GM23338 (cell line): Measurements from ENCODE around the gene CPNE1. TPM values are rescaled to one million over a fixed set of nuclear protein-coding genes. Genes with fewer than 3 reads are reported as not detected.

Experiments
- ATAC-seq: fragments of 200-7000 bp; cut with Tn5 transposase; 3 replicates; pipeline ENCODE4 v1.9.1; 2020
- DNase-seq: peaks from one replicate; pipeline ENCODE4 v3.0.0-alpha.2; 2015; ENCODE audit warnings: low spot score
- H2AFZ ChIP-seq: fragments of 200-600 bp; sonication (generic); 2 replicates; pipeline ENCODE4 v1.8.0; 2016; ENCODE audit warnings: antibody characterized with exemption, mild to moderate bottlenecking, moderate library complexity
- H3F3A ChIP-seq: fragments of 200-600 bp; sonication (generic); replicated peaks from 2 replicates; pipeline ENCODE4 v1.8.0; 2017; ENCODE audit warnings: antibody characterized with exemption, mixed run types, low read depth
- H3K27ac ChIP-seq: fragments of 200-600 bp; sonication (generic); 2 replicates; pipeline ENCODE4 v1.6.1; 2016; ENCODE audit warnings: low read depth
- H3K27me3 ChIP-seq: fragments of 200-600 bp; sonication (generic); 2 replicates; pipeline ENCODE4 v1.8.0; 2016; ENCODE audit warnings: mild to moderate bottlenecking, mixed run types, moderate library complexity; ENCODE audit not compliant: insufficient read depth
- H3K36me3 ChIP-seq: fragments of 200-600 bp; sonication (generic); 2 replicates; pipeline ENCODE4 v1.8.0; 2016; ENCODE audit warnings: mild to moderate bottlenecking; ENCODE audit not compliant: insufficient read depth
- H3K4me1 ChIP-seq: fragments of 200-600 bp; sonication (generic); 2 replicates; pipeline ENCODE4 v1.8.0; 2016; ENCODE audit warnings: mild to moderate bottlenecking, moderate library complexity; ENCODE audit not compliant: insufficient read depth
- H3K4me2 ChIP-seq: fragments of 200-600 bp; sonication (generic); 2 replicates; pipeline ENCODE4 v1.7.1; 2017; ENCODE audit warnings: mixed run types
- H3K4me3 ChIP-seq: fragments of 200-600 bp; sonication (generic); 2 replicates; pipeline ENCODE4 v1.6.1; 2016; ENCODE audit warnings: mixed run types
- H3K79me2 ChIP-seq: fragments of 200-600 bp; sonication (generic); replicated peaks from 2 replicates; pipeline ENCODE4 v1.8.0; 2017; ENCODE audit warnings: mild to moderate bottlenecking; ENCODE audit not compliant: insufficient read depth
- H3K9me2 ChIP-seq: fragments of 200-600 bp; sonication (generic); 2 replicates; pipeline ENCODE4 v1.8.0; 2017; ENCODE audit not compliant: insufficient read depth
- H4K20me1 ChIP-seq: fragments of 200-600 bp; sonication (generic); replicated peaks from 2 replicates; pipeline ENCODE4 v1.8.0; 2017; ENCODE audit warnings: mild to moderate bottlenecking; ENCODE audit not compliant: insufficient read depth
- H3K27ac Mint-ChIP-seq: 2 replicates; pipeline ENCODE4 v1.8.0; 2020; ENCODE audit warnings: inconsistent platforms, mild to moderate bottlenecking, moderate library complexity, mixed read lengths
- H3K27me3 Mint-ChIP-seq: 3 replicates; pipeline ENCODE4 v1.8.0; 2022; ENCODE audit warnings: low read depth, mild to moderate bottlenecking, moderate library complexity, mixed read lengths, inconsistent platforms; ENCODE audit not compliant: insufficient read depth, poor library complexity
- H3K36me3 Mint-ChIP-seq: 3 replicates; pipeline ENCODE4 v1.8.0; 2021; ENCODE audit warnings: low read depth, mild to moderate bottlenecking, inconsistent platforms, moderate library complexity, mixed read lengths
- H3K4me1 Mint-ChIP-seq: 3 replicates; pipeline ENCODE4 v1.8.0; 2020; ENCODE audit warnings: mild to moderate bottlenecking, inconsistent platforms, mixed read lengths
- H3K4me3 Mint-ChIP-seq: 3 replicates; pipeline ENCODE4 v1.8.0; 2021; ENCODE audit warnings: moderate library complexity, mild to moderate bottlenecking, inconsistent platforms, mixed read lengths
- H3K9me3 Mint-ChIP-seq: 3 replicates; pipeline ENCODE4 v1.8.0; 2020; ENCODE audit warnings: moderate library complexity, mild to moderate bottlenecking, inconsistent platforms, mixed read lengths
- CREB1 ChIP-seq: fragments of 250-450 bp; sonication (Bioruptor Pico); IDR thresholded peaks from 2 replicates; pipeline ENCODE4 v1.5.0; 2020; ENCODE audit warnings: low read depth, mild to moderate bottlenecking, moderate library complexity
- CTCF ChIP-seq, 2 experiments: fragments of 200-600 bp in 1 of 2; sonication (generic) in 1 of 2; conservative IDR thresholded peaks; 2 replicates each; pipeline versions ENCODE4 v1.5.1 to v1.6.1; 2016 to 2017; ENCODE audit warnings: antibody characterized with exemption in 2 of 2, low read depth in 2 of 2, mild to moderate bottlenecking in 2 of 2, moderate library complexity in 1 of 2
- EZH2 ChIP-seq: fragments of 200-600 bp; sonication (generic); IDR thresholded peaks from one replicate; pipeline ENCODE4 v1.8.0; 2017; ENCODE audit warnings: antibody characterized with exemption, mild to moderate bottlenecking, low read depth; ENCODE audit not compliant: unreplicated experiment
- EZH2phosphoT487 ChIP-seq: fragments of 200-600 bp; sonication (generic); IDR thresholded peaks from one replicate; pipeline ENCODE4 v1.8.1; 2018; ENCODE audit warnings: antibody characterized with exemption; ENCODE audit not compliant: unreplicated experiment
- JUNB ChIP-seq: IDR thresholded peaks from one replicate; pipeline ENCODE4 v1.6.1; 2016; ENCODE audit warnings: antibody characterized with exemption; ENCODE audit not compliant: unreplicated experiment
- NANOG ChIP-seq: IDR thresholded peaks from 2 replicates; pipeline ENCODE4 v1.6.1; 2016; ENCODE audit warnings: antibody characterized with exemption, borderline replicate concordance
- POLR2AphosphoS5 ChIP-seq: IDR thresholded peaks from 2 replicates; pipeline ENCODE4 v1.6.1; 2016; ENCODE audit warnings: antibody characterized with exemption, low read depth
- STAT1 ChIP-seq: IDR thresholded peaks from one replicate; pipeline ENCODE4 v1.6.1; 2016; ENCODE audit warnings: antibody characterized with exemption; ENCODE audit not compliant: unreplicated experiment
- ZNF114 ChIP-seq: fragments of 250-450 bp; sonication (Bioruptor Pico); IDR thresholded peaks from 2 replicates; pipeline ENCODE4 v1.5.0; 2020; ENCODE audit warnings: mild to moderate bottlenecking, moderate library complexity
- ZNF331 ChIP-seq: fragments of 250-450 bp; sonication (Bioruptor Pico); IDR thresholded peaks from 2 replicates; pipeline ENCODE4 v1.5.0; 2020; ENCODE audit warnings: low read depth, mild to moderate bottlenecking, moderate library complexity
- ZNF462 ChIP-seq: fragments of 250-450 bp; sonication (Bioruptor Pico); IDR thresholded peaks from 2 replicates; pipeline ENCODE4 v1.5.0; 2020; ENCODE audit warnings: mild to moderate bottlenecking, moderate library complexity
- polyA plus RNA-seq: library from polyadenylated mRNA; unstranded; fragments of >200 nt; fragmentation: Nextera tagmentation; extraction: Ambion mirVana; gene quantifications from 2 replicates; pipeline ENCODE4 v1.2.1, GENCODE V29; 2016
- total RNA-seq: library from RNA; depleted of rRNA; stranded (reverse); fragments of >200 nt; shearing (Covaris generic); gene quantifications from 2 replicates; pipeline ENCODE4 v1.2.3, GENCODE V29; 2014
- TF ChIP-seq, protein P1 (sequence below): IDR thresholded peaks from 2 replicates; pipeline ENCODE4 v1.6.1; 2016; ENCODE audit warnings: antibody characterized with exemption
- TF ChIP-seq, protein P2 (sequence below): IDR thresholded peaks from one replicate; pipeline ENCODE4 v1.6.1; 2018; ENCODE audit warnings: antibody characterized with exemption; ENCODE audit not compliant: unreplicated experiment

The CPNE1 gene
- total and polyA plus RNA-seq, 2 experiments from 2014 or later = 189 to 196 TPM

DNA sequence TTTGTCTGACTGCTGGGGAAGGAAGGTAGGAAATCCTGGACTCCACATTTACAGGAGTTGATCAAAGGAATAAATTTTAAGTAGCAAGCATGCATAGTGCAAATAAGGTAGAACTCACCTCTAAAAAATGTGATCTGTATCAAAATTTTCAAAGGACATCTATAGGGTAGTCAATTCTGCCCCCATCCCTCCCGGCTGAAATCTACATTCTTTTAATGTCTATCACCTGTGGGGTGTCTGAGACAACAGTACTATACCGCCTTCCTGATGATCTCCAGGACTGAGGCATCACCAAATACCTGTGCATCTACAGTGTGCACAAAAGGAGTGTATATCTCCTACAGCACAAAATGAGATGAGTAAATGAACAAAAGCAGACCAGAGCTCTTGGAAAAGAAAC lies 19.9 kb downstream of the CPNE1 start:
- H3K4me1 ChIP-seq = peaks cover 19% of the 10 kb centered on the region; the same call in 1 of the 2 replicates
- H3K27ac ChIP-seq = peak overlapping the region; percentile 72; the same call in 1 of the 2 replicates
- no peaks in the 10 kb centered on the region for H3K36me3 ChIP-seq
- DNase-seq (no peak), ATAC-seq (no peak)
- no peaks in the 10 kb centered on the region for H3K9me3 Mint-ChIP-seq
- H3K4me1 Mint-ChIP-seq = peaks cover 38% of the 10 kb centered on the region
- H4K20me1 ChIP-seq = peaks cover 83% of the 10 kb centered on the region
- TF ChIP-seq EZH2 = no peak
- no peak for TF ChIP-seq ZNF114 (CRISPR knock-in tag)
- no peak for TF ChIP-seq CTCF (conservative IDR thresholded peaks at IDR 0.05; ENCODE audit: low read depth in 2 of 2)
- TF ChIP-seq ZNF462 (CRISPR knock-in tag) = no peak
- TF ChIP-seq STAT1 = no peak
- TF ChIP-seq, protein P1, sequence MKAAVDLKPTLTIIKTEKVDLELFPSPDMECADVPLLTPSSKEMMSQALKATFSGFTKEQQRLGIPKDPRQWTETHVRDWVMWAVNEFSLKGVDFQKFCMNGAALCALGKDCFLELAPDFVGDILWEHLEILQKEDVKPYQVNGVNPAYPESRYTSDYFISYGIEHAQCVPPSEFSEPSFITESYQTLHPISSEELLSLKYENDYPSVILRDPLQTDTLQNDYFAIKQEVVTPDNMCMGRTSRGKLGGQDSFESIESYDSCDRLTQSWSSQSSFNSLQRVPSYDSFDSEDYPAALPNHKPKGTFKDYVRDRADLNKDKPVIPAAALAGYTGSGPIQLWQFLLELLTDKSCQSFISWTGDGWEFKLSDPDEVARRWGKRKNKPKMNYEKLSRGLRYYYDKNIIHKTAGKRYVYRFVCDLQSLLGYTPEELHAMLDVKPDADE = no peak
- no peak for TF ChIP-seq NANOG
- TF ChIP-seq ZNF331 (CRISPR knock-in tag) = no peak
- no peak for TF ChIP-seq EZH2phosphoT487
- TF ChIP-seq, protein P2, sequence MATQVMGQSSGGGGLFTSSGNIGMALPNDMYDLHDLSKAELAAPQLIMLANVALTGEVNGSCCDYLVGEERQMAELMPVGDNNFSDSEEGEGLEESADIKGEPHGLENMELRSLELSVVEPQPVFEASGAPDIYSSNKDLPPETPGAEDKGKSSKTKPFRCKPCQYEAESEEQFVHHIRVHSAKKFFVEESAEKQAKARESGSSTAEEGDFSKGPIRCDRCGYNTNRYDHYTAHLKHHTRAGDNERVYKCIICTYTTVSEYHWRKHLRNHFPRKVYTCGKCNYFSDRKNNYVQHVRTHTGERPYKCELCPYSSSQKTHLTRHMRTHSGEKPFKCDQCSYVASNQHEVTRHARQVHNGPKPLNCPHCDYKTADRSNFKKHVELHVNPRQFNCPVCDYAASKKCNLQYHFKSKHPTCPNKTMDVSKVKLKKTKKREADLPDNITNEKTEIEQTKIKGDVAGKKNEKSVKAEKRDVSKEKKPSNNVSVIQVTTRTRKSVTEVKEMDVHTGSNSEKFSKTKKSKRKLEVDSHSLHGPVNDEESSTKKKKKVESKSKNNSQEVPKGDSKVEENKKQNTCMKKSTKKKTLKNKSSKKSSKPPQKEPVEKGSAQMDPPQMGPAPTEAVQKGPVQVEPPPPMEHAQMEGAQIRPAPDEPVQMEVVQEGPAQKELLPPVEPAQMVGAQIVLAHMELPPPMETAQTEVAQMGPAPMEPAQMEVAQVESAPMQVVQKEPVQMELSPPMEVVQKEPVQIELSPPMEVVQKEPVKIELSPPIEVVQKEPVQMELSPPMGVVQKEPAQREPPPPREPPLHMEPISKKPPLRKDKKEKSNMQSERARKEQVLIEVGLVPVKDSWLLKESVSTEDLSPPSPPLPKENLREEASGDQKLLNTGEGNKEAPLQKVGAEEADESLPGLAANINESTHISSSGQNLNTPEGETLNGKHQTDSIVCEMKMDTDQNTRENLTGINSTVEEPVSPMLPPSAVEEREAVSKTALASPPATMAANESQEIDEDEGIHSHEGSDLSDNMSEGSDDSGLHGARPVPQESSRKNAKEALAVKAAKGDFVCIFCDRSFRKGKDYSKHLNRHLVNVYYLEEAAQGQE = no peak
- no peak for TF ChIP-seq JUNB
- TF ChIP-seq CREB1 = no peak
- no peak for TF ChIP-seq POLR2AphosphoS5
- H3K79me2 ChIP-seq = peaks cover 99% of the 10 kb centered on the region
- H3F3A ChIP-seq = 0 out of 2 replicates have a peak, but pooled peaks cover 3% of the 10 kb centered on the region
- no peaks in the 10 kb centered on the region for H3K27me3 ChIP-seq
- H3K27ac Mint-ChIP-seq = no peak overlapping the region
- peaks cover 2% of the 10 kb centered on the region; the same call in 1 of the 3 replicates for H3K36me3 Mint-ChIP-seq
- no peak overlapping the region for H2AFZ ChIP-seq
- H3K4me3 Mint-ChIP-seq = no peak overlapping the region
- no peaks in the 10 kb centered on the region for H3K9me2 ChIP-seq
- H3K4me3 ChIP-seq = no peak overlapping the region
- H3K27me3 Mint-ChIP-seq = no peaks in the 10 kb centered on the region
- H3K4me2 ChIP-seq = no peak overlapping the region
